HG02943 (cell line): ENCODE data around the gene SLC19A1.

ENCODE experiments used
- ATAC-seq: cut with Tn5 transposase; IDR thresholded peaks from one replicate; pipeline ENCODE4 v1.9.1; 2021; ENCODE audit warnings: mild to moderate bottlenecking, low read depth, moderate library complexity; ENCODE audit not compliant: unreplicated experiment

SLC19A1 gene

DNA sequence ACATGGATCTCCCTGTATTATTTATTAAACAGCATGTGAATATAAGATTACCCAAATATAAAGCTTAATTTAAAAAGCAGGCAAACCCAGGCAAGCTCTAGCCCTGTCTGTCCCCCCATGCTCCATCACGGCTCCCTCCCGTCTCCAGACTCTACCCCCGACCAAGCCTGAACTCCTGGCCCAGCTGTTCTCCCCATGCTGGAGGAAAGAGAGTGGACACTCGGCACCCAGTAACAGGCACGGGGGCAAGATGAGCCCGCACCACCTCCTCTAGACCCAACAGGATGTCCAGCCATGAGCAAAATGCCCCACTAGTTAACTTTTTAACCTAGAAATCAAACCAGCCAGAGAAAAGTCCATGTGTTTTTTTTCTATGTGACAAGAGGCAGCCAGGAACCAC is 19.3 kb downstream of the SLC19A1 start:
- ATAC-seq: no peak

DNA sequence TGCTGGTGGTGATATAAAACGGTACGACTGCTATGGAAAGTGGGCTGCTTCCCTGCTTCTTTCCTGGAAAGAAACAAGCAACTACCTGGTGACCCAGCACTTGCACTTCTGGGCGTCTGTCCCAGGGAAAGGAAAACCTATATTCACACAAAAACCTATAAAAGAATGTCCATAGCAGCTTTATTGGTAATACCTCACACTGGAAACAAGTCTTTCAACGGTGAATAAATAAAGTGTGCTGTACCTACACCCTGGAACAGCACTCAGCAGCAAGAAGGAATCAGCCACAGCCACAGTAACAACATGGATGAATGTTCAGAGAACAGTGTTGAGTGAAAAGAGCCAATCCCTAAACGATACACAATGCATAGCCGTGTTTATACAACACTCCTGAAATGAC is 19.9 kb downstream of the SLC19A1 start:
- no peak for ATAC-seq

DNA sequence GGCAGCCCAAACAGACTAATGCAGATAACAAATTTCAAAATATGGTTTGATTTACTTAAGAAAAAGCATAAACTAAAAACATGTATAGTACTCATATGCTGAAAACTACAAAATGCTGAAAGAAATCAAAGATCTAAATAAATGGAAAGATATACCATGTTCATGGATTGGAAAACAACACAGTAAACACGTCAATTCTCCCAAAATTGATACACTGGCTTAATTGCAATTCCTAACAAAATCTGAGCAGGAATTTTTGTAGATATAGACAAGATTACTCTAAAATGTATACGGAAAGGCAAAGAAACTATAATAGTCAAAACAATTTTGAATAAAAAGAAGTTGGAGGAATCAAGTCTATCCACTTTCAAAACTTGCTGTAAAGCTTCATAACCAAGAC is 21.0 kb downstream of the SLC19A1 start:
- no peak for ATAC-seq

DNA sequence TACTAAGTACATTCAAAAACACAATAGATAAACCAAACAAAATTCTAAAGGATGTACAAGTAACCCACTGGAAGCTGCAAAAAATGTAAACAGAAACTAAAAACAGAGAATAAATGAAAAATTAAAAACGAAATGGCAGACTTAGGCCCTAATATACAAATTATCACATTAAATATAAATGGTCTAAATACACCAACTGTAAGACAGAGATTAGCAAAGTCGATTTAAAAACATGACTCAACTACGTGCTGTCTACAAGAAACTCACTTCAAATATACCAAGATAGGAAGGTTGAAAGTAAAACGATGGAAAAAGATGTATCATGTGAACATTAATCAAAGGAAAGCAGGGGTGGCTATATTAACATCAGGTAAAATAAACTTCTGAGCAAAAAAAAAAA is 23.1 kb downstream of the SLC19A1 start:
- ATAC-seq: no peak

GRCh38 chr21:45518742-45519141 is 23.5 kb downstream of the SLC19A1 start:
- no peak for ATAC-seq

GRCh38 chr21:45517249-45518065 is 24.8 kb downstream of the SLC19A1 start:
- ATAC-seq: no peak

GRCh38 chr21:45516671-45517151 is 25.5 kb downstream of the SLC19A1 start:
- no peak for ATAC-seq

- ATAC-seq: no peak
Observed at GRCh38 chr21:45516071-45516670, 26.1 kb downstream of the SLC19A1 start.

DNA sequence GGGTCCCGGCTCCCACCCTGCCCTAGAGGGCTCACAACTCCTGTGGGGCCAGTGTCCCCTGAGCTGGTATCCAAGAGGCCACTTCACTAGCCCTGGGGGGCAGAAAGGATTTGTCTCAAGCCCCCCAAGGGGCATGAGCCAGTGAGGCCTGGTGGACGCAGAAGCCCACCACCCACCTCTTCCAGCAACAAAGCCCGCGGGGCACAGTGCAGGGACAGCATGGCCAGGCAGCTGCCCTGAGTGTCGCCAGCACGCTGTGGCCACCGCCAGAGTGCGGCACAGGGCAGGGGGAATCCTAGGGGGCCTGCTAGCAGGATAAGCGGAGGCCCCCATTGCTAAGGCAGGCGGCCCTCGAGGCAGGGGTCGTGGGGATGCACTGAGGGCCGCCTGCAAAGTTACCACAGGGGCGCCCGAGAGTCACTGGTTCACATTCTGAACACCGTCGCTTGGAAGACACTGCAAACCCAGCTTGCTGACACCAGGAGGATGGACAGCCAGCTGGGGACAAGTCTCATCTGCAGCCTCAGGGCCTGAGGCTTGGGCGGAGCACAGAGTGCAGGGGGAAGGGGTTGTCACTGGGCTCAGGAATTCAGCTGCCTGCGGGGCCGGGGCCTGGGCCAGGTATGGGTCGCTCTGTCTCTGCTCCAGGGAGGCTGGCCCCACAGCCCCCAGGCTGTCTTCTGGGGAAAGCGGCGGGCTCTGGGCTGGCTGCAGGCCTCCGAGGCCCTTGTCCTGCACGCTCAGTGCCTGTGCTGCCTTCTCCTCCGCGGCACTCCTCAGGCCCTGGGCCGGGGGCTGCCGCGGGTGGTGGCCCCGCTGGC is 26.8 kb downstream of the SLC19A1 start:
- no peak for ATAC-seq

DNA sequence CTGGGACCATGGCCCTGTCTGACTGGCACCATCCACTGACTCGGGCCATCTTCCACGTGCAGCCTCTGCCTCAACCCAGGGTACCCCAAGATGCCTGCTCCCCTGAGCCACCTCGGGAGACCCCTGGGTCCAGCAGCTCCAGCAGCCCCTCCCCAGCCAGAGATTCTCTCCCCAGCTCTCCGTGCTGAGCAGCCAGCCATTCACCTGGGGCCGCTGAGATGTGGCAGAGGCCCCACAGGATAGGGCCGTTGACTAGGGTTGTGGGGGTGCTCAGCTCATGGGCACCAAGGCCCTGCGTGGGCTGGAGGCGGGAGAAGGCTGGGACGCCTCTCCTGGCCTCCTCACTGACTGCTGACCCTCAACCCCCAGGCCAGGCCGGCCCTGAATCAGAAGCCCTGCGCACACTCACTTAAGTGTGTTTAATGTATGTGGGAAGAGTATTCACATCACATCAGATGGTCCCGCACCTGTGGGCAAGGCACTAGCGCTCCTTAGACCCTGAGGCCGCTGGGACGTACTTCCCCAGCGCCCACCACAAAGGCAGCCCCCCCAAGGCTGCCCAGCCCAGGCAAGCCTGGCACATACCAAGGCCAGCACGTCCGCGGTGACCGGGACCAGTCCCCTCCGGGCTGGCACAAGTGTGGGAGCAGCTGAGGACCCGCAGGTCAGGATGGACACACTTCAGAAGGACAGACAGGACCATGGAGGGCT is 27.8 kb downstream of the SLC19A1 start:
- no peak for ATAC-seq

DNA sequence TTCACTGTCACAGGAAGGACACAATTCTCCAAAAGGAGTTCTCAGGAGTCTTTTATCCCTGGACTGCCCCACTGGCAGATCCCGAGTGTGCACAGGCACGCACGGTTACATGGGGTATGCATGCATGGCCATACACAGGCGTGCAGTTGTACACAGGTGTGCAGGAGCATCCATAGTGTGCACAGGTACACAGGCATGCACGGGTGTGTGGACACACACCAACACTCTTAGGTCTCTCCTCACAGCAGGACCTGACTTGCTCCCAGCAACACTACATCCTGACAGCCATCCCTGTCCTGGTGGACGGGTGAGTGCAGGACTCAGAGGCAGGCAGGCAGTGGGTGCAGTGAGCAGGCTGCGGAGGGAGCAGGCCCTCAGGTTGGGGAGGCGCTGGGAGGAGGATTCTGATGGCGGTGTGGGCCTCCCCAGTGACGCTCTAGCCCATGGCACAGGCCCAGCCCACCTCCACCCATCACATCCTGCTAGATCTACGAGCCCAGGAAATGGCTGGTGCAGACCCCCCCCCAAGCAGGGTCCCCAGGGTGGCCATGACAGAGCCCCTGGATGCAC is 28.4 kb downstream of the SLC19A1 start:
- ATAC-seq: no peak

- no peak for ATAC-seq
Observed at GRCh38 chr21:45513003-45513717, 29.1 kb downstream of the SLC19A1 start.

- ATAC-seq: no peak
Observed at GRCh38 chr21:45512626-45513002, 29.6 kb downstream of the SLC19A1 start.

DNA sequence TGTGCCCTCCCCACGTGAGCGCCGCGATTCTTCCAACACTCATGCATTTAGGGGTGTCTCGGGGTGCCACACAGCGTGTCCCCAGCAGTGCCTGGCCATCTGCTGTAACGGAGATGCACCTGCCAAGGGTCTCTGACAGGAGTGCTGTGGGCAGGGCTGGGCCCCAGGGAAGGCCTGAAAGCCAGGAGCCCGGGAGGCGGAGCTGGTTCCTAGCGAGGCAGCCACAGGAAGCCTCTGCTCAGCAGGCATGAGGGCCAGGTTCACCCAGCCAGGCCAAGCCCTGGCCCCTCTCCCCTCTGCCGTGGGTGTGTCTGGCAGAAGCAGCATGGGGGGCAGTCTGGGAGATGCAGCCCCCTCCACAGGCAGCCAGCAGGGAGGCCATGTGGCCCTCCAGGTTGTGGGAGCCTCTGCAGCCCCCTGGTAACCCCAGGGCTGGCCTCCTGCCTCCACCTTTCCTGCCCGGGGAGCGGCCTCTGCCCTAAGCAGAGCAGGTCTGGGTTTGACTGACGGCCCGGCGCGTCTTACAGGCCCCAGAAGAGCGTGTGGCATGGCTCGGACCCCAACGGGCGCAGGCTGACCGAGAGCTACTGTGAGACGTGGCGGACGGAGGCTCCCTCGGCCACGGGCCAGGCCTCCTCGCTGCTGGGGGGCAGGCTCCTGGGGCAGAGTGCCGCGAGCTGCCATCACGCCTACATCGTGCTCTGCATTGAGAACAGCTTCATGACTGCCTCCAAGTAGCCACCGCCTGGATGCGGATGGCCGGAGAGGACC is 30.4 kb downstream of the SLC19A1 start:
- no peak for ATAC-seq

DNA sequence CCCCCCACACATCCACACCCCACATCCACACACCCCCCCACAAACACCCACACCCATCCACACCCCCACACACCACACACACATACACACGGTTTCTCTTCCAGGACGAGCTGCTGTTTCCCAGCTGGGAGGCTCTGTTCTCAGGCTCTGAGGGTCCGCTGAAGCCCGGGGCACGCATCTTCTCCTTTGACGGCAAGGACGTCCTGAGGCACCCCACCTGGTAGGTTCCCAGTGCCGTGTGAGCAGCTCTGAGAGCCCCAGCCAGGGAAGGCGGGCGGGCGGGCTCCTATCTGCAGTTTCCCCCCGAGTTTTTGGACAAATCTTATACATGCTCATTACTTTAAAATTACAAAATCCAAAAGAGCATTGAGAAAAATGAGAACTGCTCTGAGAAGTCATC is 31.2 kb downstream of the SLC19A1 start:
- no peak for ATAC-seq

GRCh38 chr21:45510466-45510955 is 31.7 kb downstream of the SLC19A1 start:
- ATAC-seq: no peak

DNA sequence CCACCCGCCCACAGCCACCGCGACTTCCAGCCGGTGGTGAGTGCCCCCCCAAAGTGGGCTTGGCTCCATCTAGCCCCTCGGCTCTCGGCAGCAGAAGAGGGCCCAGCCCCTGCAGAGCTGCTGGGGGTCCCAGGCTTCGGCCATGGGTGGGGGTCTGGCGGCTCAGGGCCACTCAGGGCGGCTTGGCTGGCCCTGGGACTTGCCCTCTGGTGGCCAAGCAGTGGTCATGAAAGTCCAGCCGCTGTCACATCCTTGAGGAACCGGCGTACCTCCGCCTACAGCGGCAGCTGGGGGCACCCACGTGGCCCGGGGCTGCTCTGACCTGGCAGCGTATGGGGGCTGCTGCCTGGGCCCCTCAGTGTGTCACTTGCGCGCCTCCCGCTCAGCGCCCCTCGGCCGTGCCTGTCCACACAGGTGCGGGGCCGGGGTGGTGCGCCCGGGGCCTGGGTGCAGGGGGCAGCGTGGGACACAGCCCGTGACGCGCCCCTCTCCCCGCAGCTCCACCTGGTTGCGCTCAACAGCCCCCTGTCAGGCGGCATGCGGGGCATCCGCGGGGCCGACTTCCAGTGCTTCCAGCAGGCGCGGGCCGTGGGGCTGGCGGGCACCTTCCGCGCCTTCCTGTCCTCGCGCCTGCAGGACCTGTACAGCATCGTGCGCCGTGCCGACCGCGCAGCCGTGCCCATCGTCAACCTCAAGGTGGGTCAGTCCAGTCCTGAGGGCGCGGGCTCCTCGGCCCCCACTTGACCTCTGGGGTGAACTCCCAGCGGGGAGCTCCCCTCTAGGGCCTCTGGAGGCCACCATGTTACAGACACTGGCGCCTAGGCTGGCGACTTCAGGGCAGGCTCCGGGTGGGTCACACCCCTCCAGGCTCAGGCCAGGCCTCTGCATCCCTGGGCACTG is 32.4 kb downstream of the SLC19A1 start:
- ATAC-seq: no peak
